Muscle of leg (tissue), 11 donors: ENCODE data around the gene PSRC1. TPM values are rescaled to one million over a fixed set of nuclear protein-coding genes. Genes with fewer than 3 reads are reported as not detected.
A peak's percentile ranks its signal among the peaks of the same experiment; 100 is the strongest.

Experiments
- DNase-seq: peaks from one replicate; pipeline ENCODE4 v3.0.0; 2013
- H3K27ac ChIP-seq: one replicate; pipeline ENCODE4 v1.5.1; 2013; ENCODE audit warnings: mild to moderate bottlenecking, low read length, control low read depth
- H3K27me3 ChIP-seq: one replicate; pipeline ENCODE4 v1.6.1; 2013; ENCODE audit warnings: low read length; ENCODE audit not compliant: control insufficient read depth, insufficient read depth
- H3K36me3 ChIP-seq: one replicate; pipeline ENCODE4 v1.6.1; 2013; ENCODE audit warnings: low read length; ENCODE audit not compliant: control insufficient read depth, insufficient read depth
- H3K4me1 ChIP-seq: one replicate; pipeline ENCODE4 v1.6.1; 2013; ENCODE audit warnings: low read length; ENCODE audit not compliant: control insufficient read depth, insufficient read depth
- H3K4me3 ChIP-seq: one replicate; pipeline ENCODE4 v1.5.1; 2013; ENCODE audit warnings: low read length, control low read depth
- H3K9me3 ChIP-seq: replicated peaks from 2 replicates; pipeline ENCODE4 v1.6.1; 2013; ENCODE audit warnings: low read depth, low read length; ENCODE audit not compliant: control insufficient read depth
- WGBS: methylation state at CpG from one replicate; pipeline ENCODE4 v1.1.5; 2013; ENCODE audit warnings: missing lambda C conversion rate; ENCODE audit not compliant: insufficient coverage; 5-methylcytosine and 5-hydroxymethylcytosine counted together
- polyA plus RNA-seq, 8 donors: library from polyadenylated mRNA; unstranded; fragments of 120-200 nt; gene quantifications; one replicate each; pipeline versions ENCODE4 v1.2.1 to v1.2.3, GENCODE V29; 2013; ENCODE audit warnings: inconsistent platforms in 1 of 8, low replicate concordance in 1 of 8; ENCODE audit not compliant: insufficient read length in 8 of 8, insufficient read depth in 1 of 8
- total RNA-seq: library from RNA; stranded (reverse); fragments of 120-200 nt; gene quantifications from one replicate; pipeline ENCODE4 v1.2.4, GENCODE V29; 2013

Gene PSRC1
- total and polyA plus RNA-seq, 9 donors, result 11.4 to 19.1 (median 17.4) TPM

- peak; percentile 70 for DNase-seq
- 83% methylated on average over 27 of the region's 33 CpGs for WGBS
- Histone ChIP-seq H3K4me1 (peaks cover 39% of the 10 kb centered on the region), H3K27me3 (peaks cover 14% of the 10 kb centered on the region), H3K9me3 (no peaks in the 10 kb centered on the region), H3K4me3 (peak overlapping the region; percentile 10), H3K36me3 (no peaks in the 10 kb centered on the region), H3K27ac (peak overlapping the region; percentile 90)
Measured at GRCh38 chr1:109252893-109253802, 29.8 kb downstream of the PSRC1 start.

- Histone ChIP-seq H3K27ac (no peak overlapping the region), H3K27me3 (peaks cover 14% of the 10 kb centered on the region), H3K4me3 (no peak overlapping the region), H3K9me3 (no peaks in the 10 kb centered on the region), H3K36me3 (no peaks in the 10 kb centered on the region), H3K4me1 (peaks cover 39% of the 10 kb centered on the region)
- DNase-seq, result no peak
- 98% methylated on average over 30 of the region's 31 CpGs for WGBS
Measured at GRCh38 chr1:109252167-109252892, 30.6 kb downstream of the PSRC1 start.

GRCh38 chr1:109251277-109252166 is 31.4 kb downstream of the PSRC1 start:
- DNase-seq, result no peak
- peaks cover 14% of the 10 kb centered on the region for H3K27me3 ChIP-seq
- no peak overlapping the region for H3K27ac ChIP-seq
- H3K4me1 ChIP-seq, result peaks cover 41% of the 10 kb centered on the region
- WGBS, result 95% methylated on average over 32 of the region's 32 CpGs
- no peaks in the 10 kb centered on the region for H3K9me3 ChIP-seq
- no peak overlapping the region for H3K4me3 ChIP-seq
- H3K36me3 ChIP-seq, result no peaks in the 10 kb centered on the region

- H3K4me3 ChIP-seq, result peak overlapping the region; percentile 25
- H3K36me3 ChIP-seq, result no peaks in the 10 kb centered on the region
- WGBS, result 90% methylated on average over 29 of the region's 33 CpGs
- H3K4me1 ChIP-seq, result peaks cover 41% of the 10 kb centered on the region
- H3K9me3 ChIP-seq, result no peaks in the 10 kb centered on the region
- no peak for DNase-seq
- no peak overlapping the region for H3K27ac ChIP-seq
- H3K27me3 ChIP-seq, result peaks cover 14% of the 10 kb centered on the region
Measured at GRCh38 chr1:109250454-109251276, 32.3 kb downstream of the PSRC1 start.

- H3K9me3 ChIP-seq, result no peaks in the 10 kb centered on the region
- peaks cover 33% of the 10 kb centered on the region for H3K4me1 ChIP-seq
- no peaks in the 10 kb centered on the region for H3K36me3 ChIP-seq
- peaks cover 14% of the 10 kb centered on the region for H3K27me3 ChIP-seq
- WGBS, result 2% methylated on average over 80 of the region's 80 CpGs
- no peak for DNase-seq
- no peak overlapping the region for H3K27ac ChIP-seq
- H3K4me3 ChIP-seq, result peak overlapping the region; percentile 25
Measured at GRCh38 chr1:109249654-109250401, 33.1 kb downstream of the PSRC1 start.

GRCh38 chr1:109248797-109249629 is 33.9 kb downstream of the PSRC1 start, which contains the start of gene CELSR2:
Gene CELSR2, plus strand, starts transcription at chr1:109249539. Its CDS starts 541 bp downstream, at chr1:109250080.
- peak within 1 kb of the TSS; percentile 27 for H3K4me3 ChIP-seq
- peak; percentile 77 for DNase-seq
- 3% methylated on average over 45 of the region's 49 CpGs for WGBS

GRCh38 chr1:109248444-109248796 is 34.5 kb downstream of the PSRC1 start:
- Histone ChIP-seq H3K36me3 (no peaks in the 10 kb centered on the region), H3K4me3 (no peak overlapping the region), H3K4me1 (peaks cover 24% of the 10 kb centered on the region), H3K9me3 (no peaks in the 10 kb centered on the region), H3K27me3 (peaks cover 14% of the 10 kb centered on the region), H3K27ac (no peak overlapping the region)
- 75% methylated on average over 5 of the region's 7 CpGs for WGBS
- DNase-seq, result no peak

More at GRCh38 chr1:109248797-109249629, 33.9 kb downstream of the PSRC1 start, which contains the start of gene CELSR2:
- H3K9me3 ChIP-seq, result no peaks in the 10 kb centered on the region
- H3K27ac ChIP-seq, result no peak within 1 kb of the TSS
- H3K27me3 ChIP-seq, result peaks cover 14% of the 10 kb centered on the region
- H3K4me1 ChIP-seq, result peaks cover 30% of the 10 kb centered on the region
- H3K36me3 ChIP-seq, result no peaks in the 10 kb centered on the region
